ENCODE results near the gene PTHLH.

- TF ChIP-seq CTCF (IDR thresholded peaks at IDR 0.05) (no peak), POLR2A (IDR thresholded peaks at IDR 0.05) (no peak)
These were observed 7.1 kb downstream of the PTHLH start for GRCh38 chr12:27965411-27965810.
